Peyer's patch (tissue), 4 donors: ENCODE data around the gene CELSR1.

Experiments
- POLR2A ChIP-seq, 2 donors: fragments of 450-650 bp; IDR thresholded peaks; one replicate each; pipeline ENCODE4 v1.5.1; 2017; ENCODE audit warnings: antibody characterized with exemption in 2 of 2, mild to moderate bottlenecking in 2 of 2, moderate library complexity in 2 of 2
- TF ChIP-seq, protein P1 (sequence below), 6 experiments: fragments of 450-650 bp in 4 of 6; fragments of 200-600 bp in 2 of 6; sonication (generic) in 1 of 6; IDR thresholded peaks; one replicate each; pipeline ENCODE4 v1.5.1; 2017 to 2019; ENCODE audit warnings: antibody characterized with exemption in 6 of 6, mild to moderate bottlenecking in 3 of 6, moderate library complexity in 1 of 6

DNA sequence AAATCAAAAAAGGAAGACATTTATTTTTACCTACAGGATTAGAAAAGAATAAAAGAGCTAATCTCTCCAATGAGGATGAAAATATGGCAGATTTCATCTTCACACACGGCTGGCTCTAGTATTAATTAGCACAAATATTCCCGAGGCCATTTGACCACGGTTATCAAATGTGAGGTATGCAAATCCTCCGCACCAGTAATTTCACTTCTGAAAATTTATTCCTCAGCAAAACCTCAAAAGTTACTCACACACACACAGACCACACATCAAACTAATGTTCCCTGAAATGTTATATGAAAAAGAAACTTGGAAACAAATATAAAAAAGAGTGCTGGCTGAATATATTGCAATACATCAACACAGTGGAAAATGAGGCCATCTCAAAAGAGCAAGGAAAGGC lies 32.8 kb downstream of the CELSR1 start:
- TF ChIP-seq, protein P1, sequence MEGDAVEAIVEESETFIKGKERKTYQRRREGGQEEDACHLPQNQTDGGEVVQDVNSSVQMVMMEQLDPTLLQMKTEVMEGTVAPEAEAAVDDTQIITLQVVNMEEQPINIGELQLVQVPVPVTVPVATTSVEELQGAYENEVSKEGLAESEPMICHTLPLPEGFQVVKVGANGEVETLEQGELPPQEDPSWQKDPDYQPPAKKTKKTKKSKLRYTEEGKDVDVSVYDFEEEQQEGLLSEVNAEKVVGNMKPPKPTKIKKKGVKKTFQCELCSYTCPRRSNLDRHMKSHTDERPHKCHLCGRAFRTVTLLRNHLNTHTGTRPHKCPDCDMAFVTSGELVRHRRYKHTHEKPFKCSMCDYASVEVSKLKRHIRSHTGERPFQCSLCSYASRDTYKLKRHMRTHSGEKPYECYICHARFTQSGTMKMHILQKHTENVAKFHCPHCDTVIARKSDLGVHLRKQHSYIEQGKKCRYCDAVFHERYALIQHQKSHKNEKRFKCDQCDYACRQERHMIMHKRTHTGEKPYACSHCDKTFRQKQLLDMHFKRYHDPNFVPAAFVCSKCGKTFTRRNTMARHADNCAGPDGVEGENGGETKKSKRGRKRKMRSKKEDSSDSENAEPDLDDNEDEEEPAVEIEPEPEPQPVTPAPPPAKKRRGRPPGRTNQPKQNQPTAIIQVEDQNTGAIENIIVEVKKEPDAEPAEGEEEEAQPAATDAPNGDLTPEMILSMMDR (IDR thresholded peaks at IDR 0.05), result no peak
- no peak for TF ChIP-seq POLR2A (IDR thresholded peaks at IDR 0.05)
